ENCODE data around the gene SYTL3.
"Not testable (repeated sequence)": the region's sequence is repeated elsewhere in the genome, so short reads cannot be mapped to it uniquely, and the experiment has no call there.

Gene SYTL3

GRCh38 chr6:158665332-158665731 lies 15.5 kb downstream of the SYTL3 start:
- no peak for FAIRE-seq

- no peak for FAIRE-seq
Measured at GRCh38 chr6:158666628-158667359, 16.9 kb downstream of the SYTL3 start.

- no peak for FAIRE-seq
Measured at GRCh38 chr6:158667360-158667981, 17.6 kb downstream of the SYTL3 start.

GRCh38 chr6:158668707-158669103 lies 18.9 kb downstream of the SYTL3 start:
- no peak for FAIRE-seq

GRCh38 chr6:158669145-158670035 lies 19.5 kb downstream of the SYTL3 start:
- FAIRE-seq = no peak

- FAIRE-seq = not testable (repeated sequence)
Measured at GRCh38 chr6:158672119-158672518, 22.3 kb downstream of the SYTL3 start.

GRCh38 chr6:158672726-158673125 lies 22.9 kb downstream of the SYTL3 start:
- FAIRE-seq = no peak

- no peak for FAIRE-seq
Measured at GRCh38 chr6:158674342-158675131, 24.7 kb downstream of the SYTL3 start.

- FAIRE-seq = not testable (repeated sequence)
Measured at GRCh38 chr6:158677094-158677493, 27.2 kb downstream of the SYTL3 start.

- no peak for FAIRE-seq
Measured at GRCh38 chr6:158677906-158678578, 28.2 kb downstream of the SYTL3 start.

GRCh38 chr6:158680015-158680414 lies 30.2 kb downstream of the SYTL3 start:
- FAIRE-seq = no peak

- no peak for FAIRE-seq
Measured at GRCh38 chr6:158680481-158680880, 30.6 kb downstream of the SYTL3 start.

- no peak for FAIRE-seq
Measured at GRCh38 chr6:158684311-158684710, 34.5 kb downstream of the SYTL3 start.

GRCh38 chr6:158684745-158685324 lies 35.0 kb downstream of the SYTL3 start:
- no peak for FAIRE-seq

- no peak for FAIRE-seq
Measured at GRCh38 chr6:158686311-158686710, 36.5 kb downstream of the SYTL3 start.

- FAIRE-seq = no peak
Measured at GRCh38 chr6:158686791-158687381, 37.0 kb downstream of the SYTL3 start.

- FAIRE-seq = no peak
Measured at GRCh38 chr6:158687506-158687905, 37.7 kb downstream of the SYTL3 start.

GRCh38 chr6:158688860-158689259 lies 39.0 kb downstream of the SYTL3 start:
- no peak for FAIRE-seq

GRCh38 chr6:158694913-158695312 lies 45.1 kb downstream of the SYTL3 start:
- FAIRE-seq = no peak

GRCh38 chr6:158697811-158698210 lies 48.0 kb downstream of the SYTL3 start:
- no peak for FAIRE-seq

GRCh38 chr6:158698931-158699330 lies 49.1 kb downstream of the SYTL3 start:
- no peak for FAIRE-seq
